ENCODE measurements around the gene NDUFAF4.

NDUFAF4 gene

GRCh38 chr6:96897396-96898240, at the start of gene NDUFAF4:
Gene NDUFAF4 (minus strand): TSS chr6:96897891. CDS start chr6:96897801, 90 bp downstream.
- DNase-seq (ENCODE audit: low read depth, low spot score): peak; percentile 96

- no peak for DNase-seq (ENCODE audit: low read depth, low spot score)
These were observed 49.4 kb upstream of the NDUFAF4 start for GRCh38 chr6:96947055-96947454.

- DNase-seq (ENCODE audit: low read depth, low spot score): no peak
These were observed 46.0 kb upstream of the NDUFAF4 start for GRCh38 chr6:96943555-96944215.

GRCh38 chr6:96942676-96943075, 45.0 kb upstream of the NDUFAF4 start:
- DNase-seq (ENCODE audit: low read depth, low spot score): no peak

GRCh38 chr6:96940322-96940721, 42.6 kb upstream of the NDUFAF4 start:
- DNase-seq (ENCODE audit: low read depth, low spot score): no peak

DNA sequence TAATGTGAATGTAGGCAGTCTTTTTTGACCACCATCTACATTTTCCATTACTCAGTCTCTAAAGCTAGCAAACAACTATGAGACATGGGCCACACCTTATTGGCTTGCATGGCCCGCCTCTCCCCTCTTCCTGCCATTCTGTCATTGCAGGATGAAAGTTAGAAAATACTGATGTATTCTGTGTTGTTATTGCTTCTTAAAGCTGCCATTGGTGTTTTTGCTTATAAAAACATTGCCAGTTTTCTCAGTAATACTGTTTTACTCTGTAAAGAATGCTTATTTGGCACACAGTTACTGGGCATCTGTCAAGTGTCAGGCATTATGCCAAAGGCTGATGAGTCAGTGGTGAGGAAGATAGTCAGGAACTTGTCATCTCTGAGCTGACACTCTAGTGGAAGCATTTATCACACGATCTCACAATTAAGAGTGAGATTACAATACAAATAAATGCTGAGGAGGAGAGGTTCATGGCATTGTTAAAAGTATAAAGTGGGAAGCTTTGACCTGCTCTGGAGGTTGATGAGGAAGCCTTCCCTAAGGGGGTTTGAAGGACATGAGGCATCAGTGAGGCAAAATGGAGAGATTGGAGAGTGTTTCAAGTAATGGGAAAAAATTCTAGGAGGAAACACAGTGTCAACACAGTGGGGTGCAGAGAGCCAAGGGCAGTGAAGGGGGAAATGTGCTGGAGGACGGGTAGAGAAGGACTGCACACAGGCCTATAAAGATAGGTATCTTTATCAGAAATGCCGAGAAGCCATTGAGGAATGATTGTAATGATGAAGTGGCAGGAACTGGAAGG, 41.5 kb upstream of the NDUFAF4 start:
- DNase-seq (ENCODE audit: low read depth, low spot score): no peak

GRCh38 chr6:96934087-96934486, 36.4 kb upstream of the NDUFAF4 start:
- no peak for DNase-seq (ENCODE audit: low read depth, low spot score)

DNA sequence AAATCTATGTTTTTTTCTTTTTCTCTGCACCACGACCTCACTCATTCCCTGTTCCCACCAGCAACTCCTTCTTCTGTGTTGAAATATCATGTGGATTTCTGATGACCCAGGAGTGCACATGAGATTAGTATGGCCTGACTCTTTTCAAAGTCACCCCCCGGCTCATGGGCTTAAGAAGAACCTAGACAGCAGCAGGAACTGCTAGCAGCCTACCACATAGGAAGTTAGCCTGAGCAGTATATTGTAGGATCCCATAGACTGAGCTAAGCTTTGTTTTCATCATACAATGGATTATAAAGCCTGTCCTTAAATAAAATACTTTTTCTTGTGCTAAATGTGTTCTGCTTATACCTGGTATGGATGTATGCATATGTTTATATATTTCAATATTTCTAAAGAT, 33.5 kb upstream of the NDUFAF4 start:
- no peak for DNase-seq (ENCODE audit: low read depth, low spot score)

GRCh38 chr6:96929741-96930140, 32.0 kb upstream of the NDUFAF4 start:
- no peak for DNase-seq (ENCODE audit: low read depth, low spot score)

DNA sequence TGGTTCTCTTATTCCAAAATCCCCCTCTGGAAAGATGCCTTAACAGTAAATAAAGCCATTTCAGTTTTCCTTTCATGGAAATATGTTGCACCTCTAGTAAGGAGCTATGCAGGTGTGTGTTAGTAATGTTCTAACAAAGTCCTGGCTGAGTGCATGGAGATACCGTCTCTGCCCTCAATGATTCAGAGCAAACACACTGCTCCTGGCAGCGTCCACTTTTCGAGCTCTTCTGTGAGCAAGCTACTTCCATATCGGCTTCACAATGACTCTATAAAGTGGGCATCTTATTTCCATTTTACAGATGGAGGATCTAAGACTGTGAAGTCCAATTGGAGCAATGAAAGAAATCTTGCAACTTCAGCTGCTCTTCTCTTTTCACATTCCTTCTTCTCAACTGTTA, 30.0 kb upstream of the NDUFAF4 start:
- no peak for DNase-seq (ENCODE audit: low read depth, low spot score)

DNA sequence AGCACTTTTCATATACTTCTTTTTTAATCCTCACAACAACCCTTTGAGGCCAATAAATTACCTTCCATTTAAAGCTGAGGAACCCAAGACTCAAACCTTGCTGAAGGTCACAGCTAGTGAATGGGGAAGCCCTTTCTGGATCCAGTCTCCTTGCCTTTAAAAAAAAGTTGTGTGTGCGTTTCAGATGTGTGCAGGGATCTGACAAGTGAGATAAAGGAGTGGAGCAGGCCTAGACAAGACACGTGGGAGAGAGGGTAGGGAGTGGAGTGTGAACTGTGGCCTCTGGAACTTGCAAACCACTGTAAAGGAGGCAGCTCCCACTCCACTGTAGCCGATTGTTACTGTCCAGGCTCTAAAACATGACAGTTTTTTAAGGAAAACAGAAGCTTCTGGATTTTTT, 28.7 kb upstream of the NDUFAF4 start:
- no peak for DNase-seq (ENCODE audit: low read depth, low spot score)

- no peak for DNase-seq (ENCODE audit: low read depth, low spot score)
These were observed 27.6 kb upstream of the NDUFAF4 start for GRCh38 chr6:96925290-96925687.

GRCh38 chr6:96923871-96924493, 26.3 kb upstream of the NDUFAF4 start:
- peak; percentile 69 for DNase-seq (ENCODE audit: low read depth, low spot score)

DNA sequence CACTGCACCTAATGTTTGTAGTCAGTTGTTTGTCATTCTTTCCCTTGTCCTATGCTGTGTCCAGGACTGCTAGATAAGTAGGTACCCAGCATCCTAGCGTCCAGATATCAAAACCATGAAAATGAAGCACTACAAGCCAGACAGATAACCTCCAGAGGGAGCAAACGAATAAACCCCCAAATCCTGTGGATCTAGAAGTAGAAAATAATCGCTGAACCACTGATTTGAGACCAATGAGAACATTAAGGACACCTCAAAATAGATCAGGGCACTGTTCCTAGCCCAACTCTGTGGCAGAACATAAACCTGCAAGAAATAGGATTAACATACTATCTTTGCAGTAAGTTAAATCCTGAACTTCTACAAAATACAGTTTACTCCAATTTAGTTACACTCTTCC, 25.7 kb upstream of the NDUFAF4 start:
- no peak for DNase-seq (ENCODE audit: low read depth, low spot score)

DNA sequence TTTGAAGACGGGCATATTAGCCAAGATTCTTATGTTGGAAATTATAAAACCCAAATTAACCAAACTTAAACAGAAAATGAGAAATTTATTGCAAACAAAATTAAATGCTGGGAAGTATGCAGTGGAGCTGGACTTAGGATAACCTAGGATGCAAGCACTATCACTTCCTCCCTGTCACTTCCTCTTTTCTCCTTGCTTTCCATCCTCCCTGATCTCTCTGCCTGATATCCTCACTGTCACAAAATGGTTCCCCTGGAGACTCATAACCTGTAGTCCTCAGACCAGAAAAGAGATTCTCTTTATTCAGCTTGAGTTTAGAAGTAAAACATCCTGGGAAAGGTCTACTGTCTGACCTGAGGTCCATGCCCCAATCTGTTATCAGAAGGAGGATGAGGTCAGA, 19.4 kb upstream of the NDUFAF4 start:
- no peak for DNase-seq (ENCODE audit: low read depth, low spot score)

- no peak for DNase-seq (ENCODE audit: low read depth, low spot score)
These were observed 15.9 kb upstream of the NDUFAF4 start for GRCh38 chr6:96913621-96914020.

- no peak for DNase-seq (ENCODE audit: low read depth, low spot score)
These were observed 14.1 kb upstream of the NDUFAF4 start for GRCh38 chr6:96911751-96912150.

GRCh38 chr6:96911171-96911570, 13.5 kb upstream of the NDUFAF4 start:
- DNase-seq (ENCODE audit: low read depth, low spot score): no peak

GRCh38 chr6:96909811-96910210, 12.1 kb upstream of the NDUFAF4 start:
- no peak for DNase-seq (ENCODE audit: low read depth, low spot score)

- no peak for DNase-seq (ENCODE audit: low read depth, low spot score)
These were observed 9.8 kb upstream of the NDUFAF4 start for GRCh38 chr6:96907498-96907897.

DNA sequence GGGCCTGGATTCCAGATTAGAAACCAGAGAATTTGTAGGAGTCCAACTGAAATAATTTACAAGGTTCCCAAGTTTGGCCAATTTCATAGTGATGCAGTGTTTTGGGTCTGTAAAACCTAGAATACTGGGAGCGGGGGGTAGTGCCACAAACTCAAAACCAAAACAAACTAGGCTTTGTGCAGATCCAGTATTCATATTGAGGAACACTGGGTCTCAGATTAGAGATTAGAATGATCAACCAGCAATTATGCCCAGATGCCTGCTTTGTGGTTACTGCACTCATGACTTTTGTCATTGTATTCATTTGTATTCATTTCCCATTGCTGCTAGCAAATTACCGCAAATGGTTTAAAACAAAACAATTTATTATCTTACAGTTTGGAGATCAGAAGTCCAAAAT, 3.2 kb upstream of the NDUFAF4 start:
- no peak for DNase-seq (ENCODE audit: low read depth, low spot score)

- no peak for DNase-seq (ENCODE audit: low read depth, low spot score)
These were observed 1.8 kb upstream of the NDUFAF4 start for GRCh38 chr6:96899451-96899998.

Data from ELF-1 (cell line).